K562 (cell line): ENCODE measurements around the gene LPGAT1. TPM values are rescaled to one million over a fixed set of nuclear protein-coding genes. Genes with fewer than 3 reads are reported as not detected.

Experiments used
- ATAC-seq: fragments of 200-7000 bp; cut with Tn5 transposase; 3 replicates; pipeline ENCODE4 v1.9.1; 2020; ENCODE audit warnings: moderate library complexity
- BruUV-seq: library from RNA; stranded (reverse); fragments of 400-500 nt; replicated peaks from 2 replicates; lab custom pipeline; 2021; lab: Mats Ljungman, UMichigan
- CTCF ChIA-PET: fragments of 300-600 bp; formaldehyde crosslinking; extraction: SDS; loops from one replicate; lab custom pipeline; 2021; ENCODE audit warnings: low intra/inter-chr PET ratio; lab: Yijun Ruan, JAX
- POLR2A ChIA-PET: fragments of 300-600, 350-650 bp; sonication (Branson Sonifier 250); formaldehyde crosslinking; extraction: SDS; loops from one replicate; lab custom pipeline; 2021; ENCODE audit warnings: antibody characterized with exemption, inconsistent platforms; lab: Yijun Ruan, JAX
- DNase-seq, 4 experiments: peaks; one replicate each; pipeline versions ENCODE4 v3.0.0 to v3.0.0-alpha.2; 2011 to 2018; ENCODE audit warnings: low spot score in 3 of 4, mixed read lengths in 3 of 4; ENCODE audit errors: extremely low read depth in 1 of 4
- FAIRE-seq: peaks from 2 replicates; lab custom pipeline; 2011; peaks lifted over from hg19 to GRCh38; lab: Jason Lieb, UNC
- H2AFZ ChIP-seq: 2 replicates; pipeline ENCODE4 v1.6.0; 2011; ENCODE audit warnings: low read depth, low read length, control low read depth, inconsistent platforms
- H3K27ac ChIP-seq: fragments of 200-600 bp; 3 replicates; pipeline ENCODE4 v1.8.0; 2011; ENCODE audit warnings: low read depth, mild to moderate bottlenecking, control low read depth, inconsistent platforms, low read length, moderate library complexity, mixed read lengths; ENCODE audit errors: extremely low read depth
- H3K27me3 ChIP-seq, 2 experiments: fragments of 300-600 bp in 1 of 2; 2 replicates in 1 of 2; 3 replicates in 1 of 2; pipeline versions ENCODE4 v1.6.0 to v1.8.0; 2011; ENCODE audit warnings: inconsistent platforms in 2 of 2, low read length in 2 of 2, mild to moderate bottlenecking in 1 of 2, mixed read lengths in 1 of 2, moderate library complexity in 1 of 2; ENCODE audit not compliant: control insufficient read depth in 2 of 2, insufficient read depth in 2 of 2
- H3K36me3 ChIP-seq: fragments of 300-600 bp; 3 replicates; pipeline ENCODE4 v1.8.0; 2011; ENCODE audit warnings: mild to moderate bottlenecking, low read length, inconsistent platforms; ENCODE audit not compliant: control insufficient read depth, insufficient read depth
- H3K4me1 ChIP-seq, 2 experiments: fragments of 200-600 bp in 1 of 2; replicated peaks in 1 of 2; 2 replicates in 1 of 2; 3 replicates in 1 of 2; pipeline versions ENCODE4 v1.5.1 to v1.8.0; 2011; ENCODE audit warnings: inconsistent platforms in 2 of 2, low read length in 2 of 2, mild to moderate bottlenecking in 1 of 2, mixed read lengths in 1 of 2, moderate library complexity in 1 of 2; ENCODE audit not compliant: control insufficient read depth in 2 of 2, insufficient read depth in 2 of 2
- H3K4me2 ChIP-seq: 2 replicates; pipeline ENCODE4 v1.6.1; 2011; ENCODE audit warnings: low read length, control low read depth, inconsistent platforms, mixed read lengths; ENCODE audit not compliant: insufficient read depth
- H3K4me3 ChIP-seq: fragments of 200-600 bp; sonication (generic), shearing (Covaris generic); 2 replicates; pipeline ENCODE4 v1.5.1; 2016; ENCODE audit warnings: control low read depth, inconsistent platforms
- H3K79me2 ChIP-seq: fragments of 200-600 bp; 3 replicates; pipeline ENCODE4 v1.8.0; 2011; ENCODE audit warnings: low read length, inconsistent platforms; ENCODE audit not compliant: control insufficient read depth, insufficient read depth
- H3K9ac ChIP-seq, 2 experiments: 2 replicates each; pipeline versions ENCODE4 v1.6.0 to v1.6.1; 2011; ENCODE audit warnings: low read depth in 2 of 2, low read length in 2 of 2, control low read depth in 1 of 2, inconsistent platforms in 1 of 2, mild to moderate bottlenecking in 1 of 2, mixed read lengths in 1 of 2; ENCODE audit not compliant: insufficient read depth in 1 of 2
- H3K9me1 ChIP-seq: one replicate; pipeline ENCODE4 v1.6.0; 2011; ENCODE audit warnings: inconsistent platforms, mild to moderate bottlenecking, low read length, moderate library complexity; ENCODE audit not compliant: control insufficient read depth, insufficient read depth
- H3K9me3 ChIP-seq: replicated peaks from 2 replicates; pipeline ENCODE4 v1.5.1; 2011; ENCODE audit warnings: low read depth, low read length, inconsistent platforms; ENCODE audit not compliant: control insufficient read depth, insufficient read depth
- H4K20me1 ChIP-seq: replicated peaks from 2 replicates; pipeline ENCODE4 v1.6.1; 2011; ENCODE audit warnings: low read length, inconsistent platforms, mixed read lengths; ENCODE audit not compliant: control insufficient read depth, insufficient read depth
- BHLHE40 ChIP-seq: IDR thresholded peaks from 2 replicates; pipeline ENCODE4 v1.6.1; 2011; ENCODE audit warnings: low read length, improper control_type of control experiment
- DDX20 ChIP-seq: fragments of 450-650 bp; IDR thresholded peaks from 2 replicates; pipeline ENCODE4 v1.6.1; 2016; ENCODE audit warnings: missing genetic modification characterization, low read depth, mild to moderate bottlenecking, missing compliant biosample characterization, moderate library complexity
- DPF2 ChIP-seq: fragments of 450-650 bp; IDR thresholded peaks from 2 replicates; pipeline ENCODE4 v1.6.1; 2016
- ETS2 ChIP-seq: IDR thresholded peaks from 2 replicates; pipeline ENCODE4 v1.6.1; 2016; ENCODE audit warnings: borderline replicate concordance, missing genetic modification characterization, mild to moderate bottlenecking, moderate library complexity, missing compliant biosample characterization; ENCODE audit not compliant: poor library complexity, severe bottlenecking
- EZH2 ChIP-seq: IDR thresholded peaks from 2 replicates; pipeline ENCODE4 v1.6.1; 2012; ENCODE audit warnings: low read depth, mild to moderate bottlenecking, inconsistent platforms, low read length, borderline replicate concordance
- FOXA1 ChIP-seq: fragments of 450-650 bp; IDR thresholded peaks from 2 replicates; pipeline ENCODE4 v1.6.1; 2016; ENCODE audit warnings: mild to moderate bottlenecking, borderline replicate concordance
- HDAC3 ChIP-seq: fragments of 450-650 bp; IDR thresholded peaks from 2 replicates; pipeline ENCODE4 v1.6.1; 2018; ENCODE audit warnings: borderline replicate concordance, mild to moderate bottlenecking, moderate library complexity; ENCODE audit not compliant: partially characterized antibody
- ILF3 ChIP-seq: fragments of 450-650 bp; IDR thresholded peaks from 2 replicates; pipeline ENCODE4 v1.6.1; 2018; ENCODE audit warnings: antibody characterized with exemption, mild to moderate bottlenecking, moderate library complexity, borderline replicate concordance
- NCOA1 ChIP-seq: fragments of 450-650 bp; IDR thresholded peaks from 2 replicates; pipeline ENCODE4 v1.6.1; 2016; ENCODE audit warnings: low read depth
- NEUROD1 ChIP-seq: fragments of 150-350 bp; IDR thresholded peaks from 2 replicates; pipeline ENCODE4 v1.6.1; 2014; ENCODE audit warnings: borderline replicate concordance, low read length, low read depth; ENCODE audit not compliant: partially characterized antibody
- NFE2L1 ChIP-seq: fragments of 450-650 bp; IDR thresholded peaks from 2 replicates; pipeline ENCODE4 v1.6.1; 2016; ENCODE audit warnings: missing genetic modification characterization, low read depth, mild to moderate bottlenecking, missing compliant biosample characterization, moderate library complexity, borderline replicate concordance
- RBM17 ChIP-seq: fragments of 200-400 bp; formaldehyde crosslinking; IDR thresholded peaks from 2 replicates; pipeline ENCODE4 v1.6.1; 2017; ENCODE audit warnings: low read depth, mild to moderate bottlenecking, low read length, borderline replicate concordance
- ZNF124 ChIP-seq: sonication (generic); formaldehyde crosslinking; IDR thresholded peaks from 2 replicates; pipeline ENCODE4 v1.8.1; 2022; ENCODE audit warnings: missing genetic modification reagents
- ZNF146 ChIP-seq: IDR thresholded peaks from one replicate; pipeline ENCODE4 v1.6.1; 2018; ENCODE audit warnings: missing compliant biosample characterization; ENCODE audit not compliant: unreplicated experiment
- in situ Hi-C: fragments of 300-500 bp; cut with MboI; formaldehyde crosslinking; loops from 4 replicates; pipeline ENCODE4 v1.15.0; 2018; ENCODE audit warnings: inconsistent platforms, mixed read lengths
- intact Hi-C: fragments of 100-400 bp; cut with micrococcal nuclease; formaldehyde crosslinking; loops from 2 replicates; pipeline ENCODE4 v1.14.2; 2022
- polyA plus RNA-seq, 8 experiments: library from polyadenylated mRNA; depleted of rRNA in 4 of 8; stranded (reverse) in 5 of 8; unstranded in 3 of 8; fragments of >200 nt; fragmentation: Nextera tagmentation in 2 of 8; fragmentation: Illumina TruSeq in 1 of 8; extraction: Ambion mirVana in 2 of 8; extraction: Trizol in 1 of 8; gene quantifications; 2 replicates each; pipeline versions ENCODE4 v1.2.1 to v1.2.3, GENCODE V29; 2011 to 2014; ENCODE audit warnings: inconsistent platforms in 1 of 8, missing spikeins in 1 of 8
- total RNA-seq, 7 experiments: library from RNA; depleted of rRNA in 6 of 7; stranded (reverse); fragments of >200 nt in 6 of 7; fragmentation: Illumina TruSeq in 2 of 7; extraction: Trizol in 2 of 7; gene quantifications; 2 replicates each; pipeline versions ENCODE4 v1.2.1 to v1.2.3, GENCODE V29; 2011 to 2021; ENCODE audit warnings: low replicate concordance in 1 of 7
- TF ChIP-seq, protein P1 (sequence below): fragments of 250-450 bp; sonication (Bioruptor Pico); IDR thresholded peaks from 2 replicates; pipeline ENCODE4 v1.4.0; 2020; ENCODE audit warnings: mild to moderate bottlenecking
- TF ChIP-seq, protein P2 (sequence below), 2 experiments: IDR thresholded peaks; 2 replicates each; pipeline ENCODE4 v1.6.1; 2011; ENCODE audit warnings: borderline replicate concordance in 1 of 2, control low read depth in 1 of 2, low read depth in 1 of 2, low read length in 1 of 2, mild to moderate bottlenecking in 1 of 2, mixed read lengths in 1 of 2, moderate library complexity in 1 of 2; ENCODE audit not compliant: insufficient read depth in 1 of 2, insufficient read length in 1 of 2, poor library complexity in 1 of 2, severe bottlenecking in 1 of 2; ENCODE audit errors: extremely low read depth in 1 of 2
- TF ChIP-seq, protein P3 (sequence below): fragments of 450-650 bp; IDR thresholded peaks from 2 replicates; pipeline ENCODE4 v1.6.1; 2017; ENCODE audit warnings: antibody characterized with exemption, mild to moderate bottlenecking

The LPGAT1 gene
- total and polyA plus RNA-seq, 9 of the 15 experiments (the other 6 are each of a cell fraction or from before 2014, with no cell fraction given) = 5.7 to 31.4 (median 16.3) TPM

DNA sequence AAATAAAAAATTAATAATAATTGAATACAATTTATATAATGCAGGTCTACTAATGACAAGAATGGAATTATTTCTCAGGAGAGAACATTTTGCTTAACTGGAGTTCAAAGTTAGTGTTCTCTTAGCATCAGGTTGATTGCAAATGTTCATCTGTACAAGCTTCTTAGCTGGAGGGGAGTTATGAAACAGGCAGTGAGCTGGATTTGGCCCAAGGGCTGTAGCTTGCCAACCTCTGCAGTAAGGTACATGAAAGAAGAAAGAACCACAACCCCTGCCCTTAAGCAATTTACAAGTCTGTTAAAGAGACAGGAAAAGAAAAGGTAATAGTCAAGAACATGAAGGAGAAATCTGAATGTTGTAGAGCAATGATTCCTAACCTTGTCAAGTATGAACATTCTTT, 17.0 kb downstream of the LPGAT1 start:
- no peaks in the 10 kb centered on the region for H3K4me1 ChIP-seq
- ChIA-PET POLR2A (interaction anchor here (1.0 kb wide), 1 partner anchor 149 kb away, joined by 3 read pairs; no protein-coding TSS in a partner anchor), CTCF (no interaction called here)
- no peaks in the 10 kb centered on the region for H3K9me1 ChIP-seq
- H3K4me2 ChIP-seq = no peak overlapping the region
- no TSS peak for BruUV-seq
- H3K9ac ChIP-seq = no peak overlapping the region
- no peak overlapping the region for H2AFZ ChIP-seq
- H3K27me3 ChIP-seq = no peaks in the 10 kb centered on the region
- no peaks in the 10 kb centered on the region for H3K9me3 ChIP-seq
- H3K36me3 ChIP-seq = no peaks in the 10 kb centered on the region
- no peaks in the 10 kb centered on the region for H4K20me1 ChIP-seq
- no peak overlapping the region for H3K4me3 ChIP-seq
- ATAC-seq = no peak
- H3K27ac ChIP-seq = no peak overlapping the region
- no peaks in the 10 kb centered on the region for H3K79me2 ChIP-seq
- intact Hi-C loops = no loop called here
- no peak for DNase-seq
- in situ Hi-C loops = no loop called here
- FAIRE-seq = no peak
- no peak for TF ChIP-seq NFE2L1 (tag)
- TF ChIP-seq DPF2 = no peak
- TF ChIP-seq ZNF124 (CRISPR knock-in tag) = no peak
- TF ChIP-seq, protein P1, sequence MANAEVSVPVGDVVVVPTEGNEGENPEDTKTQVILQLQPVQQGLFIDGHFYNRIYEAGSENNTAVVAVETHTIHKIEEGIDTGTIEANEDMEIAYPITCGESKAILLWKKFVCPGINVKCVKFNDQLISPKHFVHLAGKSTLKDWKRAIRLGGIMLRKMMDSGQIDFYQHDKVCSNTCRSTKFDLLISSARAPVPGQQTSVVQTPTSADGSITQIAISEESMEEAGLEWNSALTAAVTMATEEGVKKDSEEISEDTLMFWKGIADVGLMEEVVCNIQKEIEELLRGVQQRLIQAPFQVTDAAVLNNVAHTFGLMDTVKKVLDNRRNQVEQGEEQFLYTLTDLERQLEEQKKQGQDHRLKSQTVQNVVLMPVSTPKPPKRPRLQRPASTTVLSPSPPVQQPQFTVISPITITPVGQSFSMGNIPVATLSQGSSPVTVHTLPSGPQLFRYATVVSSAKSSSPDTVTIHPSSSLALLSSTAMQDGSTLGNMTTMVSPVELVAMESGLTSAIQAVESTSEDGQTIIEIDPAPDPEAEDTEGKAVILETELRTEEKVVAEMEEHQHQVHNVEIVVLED = no peak
- no peak for TF ChIP-seq NEUROD1
- TF ChIP-seq RBM17 = no peak
- TF ChIP-seq HDAC3 = no peak
- no peak for TF ChIP-seq BHLHE40
- no peak for TF ChIP-seq ILF3
- TF ChIP-seq, protein P2, sequence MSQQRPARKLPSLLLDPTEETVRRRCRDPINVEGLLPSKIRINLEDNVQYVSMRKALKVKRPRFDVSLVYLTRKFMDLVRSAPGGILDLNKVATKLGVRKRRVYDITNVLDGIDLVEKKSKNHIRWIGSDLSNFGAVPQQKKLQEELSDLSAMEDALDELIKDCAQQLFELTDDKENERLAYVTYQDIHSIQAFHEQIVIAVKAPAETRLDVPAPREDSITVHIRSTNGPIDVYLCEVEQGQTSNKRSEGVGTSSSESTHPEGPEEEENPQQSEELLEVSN (IDR thresholded peaks at IDR 0.05; ENCODE audit: borderline replicate concordance in 1 of 2, extremely low read depth in 1 of 2, insufficient read depth in 1 of 2, insufficient read length in 1 of 2, low read depth in 1 of 2, low read length in 1 of 2, poor library complexity in 1 of 2, severe bottlenecking in 1 of 2) = no peak
- no peak for TF ChIP-seq EZH2
- TF ChIP-seq NCOA1 = no peak
- TF ChIP-seq ETS2 (tag) = no peak
- TF ChIP-seq, protein P3, sequence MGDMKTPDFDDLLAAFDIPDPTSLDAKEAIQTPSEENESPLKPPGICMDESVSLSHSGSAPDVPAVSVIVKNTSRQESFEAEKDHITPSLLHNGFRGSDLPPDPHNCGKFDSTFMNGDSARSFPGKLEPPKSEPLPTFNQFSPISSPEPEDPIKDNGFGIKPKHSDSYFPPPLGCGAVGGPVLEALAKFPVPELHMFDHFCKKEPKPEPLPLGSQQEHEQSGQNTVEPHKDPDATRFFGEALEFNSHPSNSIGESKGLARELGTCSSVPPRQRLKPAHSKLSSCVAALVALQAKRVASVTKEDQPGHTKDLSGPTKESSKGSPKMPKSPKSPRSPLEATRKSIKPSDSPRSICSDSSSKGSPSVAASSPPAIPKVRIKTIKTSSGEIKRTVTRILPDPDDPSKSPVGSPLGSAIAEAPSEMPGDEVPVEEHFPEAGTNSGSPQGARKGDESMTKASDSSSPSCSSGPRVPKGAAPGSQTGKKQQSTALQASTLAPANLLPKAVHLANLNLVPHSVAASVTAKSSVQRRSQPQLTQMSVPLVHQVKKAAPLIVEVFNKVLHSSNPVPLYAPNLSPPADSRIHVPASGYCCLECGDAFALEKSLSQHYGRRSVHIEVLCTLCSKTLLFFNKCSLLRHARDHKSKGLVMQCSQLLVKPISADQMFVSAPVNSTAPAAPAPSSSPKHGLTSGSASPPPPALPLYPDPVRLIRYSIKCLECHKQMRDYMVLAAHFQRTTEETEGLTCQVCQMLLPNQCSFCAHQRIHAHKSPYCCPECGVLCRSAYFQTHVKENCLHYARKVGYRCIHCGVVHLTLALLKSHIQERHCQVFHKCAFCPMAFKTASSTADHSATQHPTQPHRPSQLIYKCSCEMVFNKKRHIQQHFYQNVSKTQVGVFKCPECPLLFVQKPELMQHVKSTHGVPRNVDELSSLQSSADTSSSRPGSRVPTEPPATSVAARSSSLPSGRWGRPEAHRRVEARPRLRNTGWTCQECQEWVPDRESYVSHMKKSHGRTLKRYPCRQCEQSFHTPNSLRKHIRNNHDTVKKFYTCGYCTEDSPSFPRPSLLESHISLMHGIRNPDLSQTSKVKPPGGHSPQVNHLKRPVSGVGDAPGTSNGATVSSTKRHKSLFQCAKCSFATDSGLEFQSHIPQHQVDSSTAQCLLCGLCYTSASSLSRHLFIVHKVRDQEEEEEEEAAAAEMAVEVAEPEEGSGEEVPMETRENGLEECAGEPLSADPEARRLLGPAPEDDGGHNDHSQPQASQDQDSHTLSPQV = no peak
- TF ChIP-seq FOXA1 = no peak
- no peak for TF ChIP-seq ZNF146 (CRISPR knock-in tag)
- TF ChIP-seq DDX20 (tag) = no peak
